ENCODE results near the gene NR1D2.
"Not testable (repeated sequence)": the region's sequence is repeated elsewhere in the genome, so short reads cannot be mapped to it uniquely, and the experiment has no call there.

Gene NR1D2

DNA sequence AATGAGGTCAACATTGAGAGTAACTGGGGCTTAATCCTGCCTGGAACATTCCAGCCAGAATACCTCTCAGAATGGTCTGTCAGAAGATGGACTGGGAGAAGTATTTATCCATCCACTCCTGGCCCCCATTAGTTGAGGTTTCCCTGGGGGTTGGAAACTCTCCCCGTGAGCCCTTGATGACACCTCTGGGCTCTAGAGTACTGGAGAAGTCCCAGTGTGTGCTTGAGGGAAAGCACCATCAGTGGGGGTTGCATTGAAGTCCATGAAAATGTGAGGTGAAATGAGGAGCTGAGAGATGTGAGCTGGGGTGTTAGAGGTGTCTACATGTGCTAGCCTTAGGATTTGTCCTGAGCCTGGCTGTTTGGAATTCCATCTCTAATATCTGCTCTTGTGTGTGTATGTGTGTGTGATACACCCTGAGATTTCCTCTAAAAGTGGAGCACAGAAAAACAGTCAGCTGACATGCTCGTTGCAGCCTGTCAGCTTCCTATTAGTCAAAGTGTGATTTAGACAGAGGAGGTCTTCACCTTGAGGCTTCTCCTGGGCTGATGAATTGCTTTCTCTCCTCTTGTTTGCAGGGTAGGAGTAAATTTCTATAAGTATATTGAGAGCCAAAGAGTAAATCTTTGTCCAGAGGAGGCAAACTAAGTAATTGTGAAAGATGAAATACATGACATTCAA is 67.6 kb downstream of the NR1D2 start:
- no peak for DNase-seq

DNA sequence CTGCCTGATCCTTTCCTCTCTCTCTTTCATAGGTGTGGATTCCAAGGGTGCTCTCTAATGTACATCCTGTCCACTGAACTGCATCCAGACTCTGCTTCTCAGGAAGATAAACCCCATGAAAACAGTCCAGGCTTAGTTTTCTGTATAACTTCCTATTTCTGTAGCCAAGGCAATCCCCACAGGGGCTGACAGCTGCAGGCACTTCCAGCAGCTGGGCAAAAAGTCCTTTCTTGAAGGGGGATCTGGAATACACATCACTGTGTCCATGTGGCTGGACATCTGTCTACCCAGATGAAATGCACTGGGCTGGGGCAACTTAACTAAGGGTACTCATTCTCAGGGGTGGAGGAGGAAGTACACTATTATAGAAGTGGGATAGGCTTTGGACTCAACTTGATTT is 72.2 kb downstream of the NR1D2 start:
- DNase-seq, result no peak

DNA sequence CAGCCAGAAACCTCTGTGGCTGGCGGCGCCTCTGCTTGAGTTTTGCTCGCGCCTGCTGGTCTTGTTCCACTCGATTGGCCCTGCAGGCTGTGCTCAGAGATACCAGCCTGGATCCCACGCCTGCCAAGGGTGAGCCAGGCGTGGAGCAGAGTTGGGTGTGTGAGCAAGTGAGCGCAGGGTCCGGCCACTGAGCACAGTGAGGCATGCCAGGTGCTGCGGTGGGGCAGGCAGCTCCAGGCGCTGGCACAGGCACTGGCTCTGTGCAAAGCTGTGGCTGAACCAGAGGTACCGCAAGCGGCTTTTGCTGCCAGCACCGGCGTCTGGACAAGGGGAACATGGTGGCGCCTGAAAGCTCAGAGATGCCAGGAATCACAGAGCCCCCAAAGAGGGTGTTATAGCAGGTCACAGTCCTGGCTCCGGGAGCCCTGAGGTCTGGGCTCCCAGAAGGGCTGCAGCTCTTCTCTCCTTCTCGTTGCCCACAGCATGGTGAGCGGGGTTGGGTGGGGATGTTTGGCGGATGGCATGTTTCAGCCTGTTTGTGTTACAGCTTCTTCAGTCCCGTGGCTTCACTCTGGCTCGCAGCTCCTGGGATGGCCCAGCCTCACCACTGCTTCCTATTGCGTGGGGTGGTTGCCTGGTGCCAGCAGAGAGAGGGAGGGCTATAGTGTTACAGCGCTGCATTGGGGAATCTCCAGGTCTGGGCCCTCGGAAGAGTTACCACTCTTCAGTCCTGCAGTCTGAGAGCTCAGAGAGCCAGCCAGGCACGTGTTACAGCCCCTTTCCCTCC is 73.9 kb downstream of the NR1D2 start:
- no peak for DNase-seq

- DNase-seq, result no peak
These were observed 74.5 kb downstream of the NR1D2 start for GRCh38 chr3:24019585-24019984.

DNA sequence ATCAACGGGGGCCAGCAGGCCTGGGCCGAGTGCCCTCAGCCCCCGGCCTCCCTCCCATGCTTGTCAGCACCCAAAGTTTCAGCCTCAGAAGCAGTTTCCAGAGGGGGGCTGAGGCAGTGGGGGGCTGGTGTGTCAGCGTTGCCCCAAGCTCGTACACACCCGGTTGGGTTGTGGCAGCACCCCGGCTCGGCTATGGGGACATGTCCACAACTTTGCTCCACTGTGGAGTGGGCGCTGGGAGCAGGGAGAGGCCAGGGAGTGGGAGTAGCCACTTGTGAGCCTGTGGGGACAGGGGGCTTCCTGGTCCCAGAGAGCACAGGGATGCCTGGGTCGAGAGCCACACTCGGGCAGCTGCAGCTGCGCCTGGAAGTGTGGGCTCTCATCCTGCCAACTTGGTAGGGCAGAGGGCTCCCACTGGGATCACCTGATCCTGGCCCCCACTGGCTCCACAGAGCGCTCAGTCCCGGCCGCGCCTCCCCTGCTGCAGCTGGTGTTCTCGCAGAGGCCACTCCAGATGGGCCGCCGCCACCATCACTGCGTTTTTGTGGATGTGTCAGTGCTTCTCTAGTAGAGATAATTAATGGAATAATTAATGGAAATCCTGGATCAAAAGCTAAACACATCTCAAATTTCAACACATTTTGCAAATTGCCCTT is 75.1 kb downstream of the NR1D2 start:
- DNase-seq, result no peak

GRCh38 chr3:24023197-24023596 is 78.1 kb downstream of the NR1D2 start:
- no peak for DNase-seq

GRCh38 chr3:24025805-24026204 is 80.7 kb downstream of the NR1D2 start:
- no peak for DNase-seq

DNA sequence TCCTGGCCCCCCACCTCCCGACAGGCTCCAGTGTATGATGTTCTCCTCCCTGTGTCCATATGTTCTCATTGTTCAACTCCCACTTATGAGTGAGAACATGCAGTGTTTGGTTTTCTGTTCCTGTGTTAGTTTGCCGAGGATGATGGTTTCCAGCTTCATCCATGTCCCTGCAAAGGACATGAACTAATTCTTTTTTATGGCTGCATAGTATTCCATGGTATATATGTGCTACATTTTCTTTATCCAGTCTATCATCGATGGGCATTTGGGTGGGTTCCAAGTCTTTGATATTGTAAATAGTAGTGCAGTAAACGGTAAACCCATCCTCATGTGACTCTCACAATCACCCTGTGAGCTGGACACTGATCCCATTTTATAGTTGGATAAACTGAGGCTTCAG is 81.6 kb downstream of the NR1D2 start:
- DNase-seq, result not testable (repeated sequence)

GRCh38 chr3:24027946-24028345 is 82.9 kb downstream of the NR1D2 start:
- DNase-seq, result no peak

All from stimulated activated CD4-positive, alpha-beta T cell treated with anti-CD3 and anti-CD28 coated beads, Interleukin-2, amount 100 ng/mL, for 24 hours (primary cell).